HG03108 (cell line): ENCODE data around the gene VPS41.

Source experiments
- ATAC-seq: cut with Tn5 transposase; IDR thresholded peaks from one replicate; pipeline ENCODE4 v1.9.1; 2021; ENCODE audit warnings: moderate library complexity; ENCODE audit not compliant: unreplicated experiment

VPS41 gene

DNA sequence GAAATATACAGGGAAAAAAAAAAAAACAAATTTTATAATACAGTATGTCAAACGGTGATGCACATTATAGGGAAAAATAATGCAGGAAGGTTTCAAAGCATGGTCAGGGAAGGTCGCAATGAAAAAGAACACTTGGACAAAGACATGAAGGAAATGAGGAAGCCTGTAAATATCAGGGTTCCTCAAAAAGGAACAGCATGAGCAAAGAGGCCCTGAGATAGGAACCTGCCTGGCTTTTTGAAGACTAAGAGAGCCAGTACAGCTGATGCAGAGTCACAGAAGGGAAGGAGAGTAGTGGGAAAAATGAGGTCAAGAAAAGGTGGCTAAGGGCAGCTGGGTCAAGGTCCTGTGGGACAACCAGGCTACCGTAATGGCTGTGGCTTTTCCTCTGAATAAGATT, 1.9 kb downstream of the VPS41 start:
- ATAC-seq: no peak

DNA sequence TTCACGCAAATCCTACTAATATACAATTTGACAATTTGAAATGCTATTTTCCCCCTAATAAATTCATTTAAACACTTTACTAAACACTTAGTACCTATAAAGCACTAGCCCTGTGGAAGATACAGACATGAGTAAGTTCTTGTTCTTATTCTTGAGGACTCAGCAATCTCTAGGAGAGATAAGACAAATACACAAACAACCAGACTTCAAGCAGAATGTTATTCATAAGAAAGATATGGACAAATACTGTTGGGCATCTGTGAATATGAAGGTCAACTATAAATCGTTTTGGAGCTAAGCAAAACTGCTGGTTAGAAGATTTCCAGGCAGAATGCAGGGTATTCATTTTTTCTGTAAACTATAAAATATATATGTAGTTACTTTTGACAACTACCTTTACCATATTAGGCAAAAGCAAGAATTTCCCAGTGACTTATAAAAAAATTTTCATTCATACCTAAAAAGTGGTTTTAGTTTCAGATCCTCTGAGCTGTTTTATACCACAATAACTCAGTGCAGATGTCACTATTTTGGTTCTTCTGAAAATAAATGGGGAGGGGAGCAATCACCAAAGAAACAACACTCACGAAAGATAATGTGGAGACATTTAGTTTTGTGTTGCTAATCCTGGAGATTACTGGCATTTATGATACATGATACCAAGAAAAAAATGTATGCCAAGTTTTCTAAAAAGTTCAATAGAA, 3.8 kb downstream of the VPS41 start:
- peak; percentile 35 for ATAC-seq

DNA sequence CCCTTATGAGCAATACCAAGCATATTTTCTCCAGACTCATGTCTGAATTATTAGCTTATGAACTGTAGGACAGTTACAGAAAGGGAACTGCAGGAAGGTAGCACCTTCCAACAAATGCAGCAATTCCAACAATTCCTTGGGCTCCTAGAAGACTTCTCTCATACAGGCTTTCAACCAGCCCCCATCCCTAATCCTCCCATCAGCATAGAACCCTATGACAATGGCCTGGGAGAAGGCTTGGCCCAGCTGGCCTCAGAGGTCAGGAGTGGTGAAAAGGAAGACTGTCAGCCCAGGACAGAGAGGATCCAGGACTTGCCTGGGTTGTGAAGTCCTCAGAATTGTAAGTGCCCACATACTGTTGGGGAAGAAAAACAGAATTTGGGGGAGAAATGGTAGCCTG, 5.9 kb downstream of the VPS41 start:
- no peak for ATAC-seq

DNA sequence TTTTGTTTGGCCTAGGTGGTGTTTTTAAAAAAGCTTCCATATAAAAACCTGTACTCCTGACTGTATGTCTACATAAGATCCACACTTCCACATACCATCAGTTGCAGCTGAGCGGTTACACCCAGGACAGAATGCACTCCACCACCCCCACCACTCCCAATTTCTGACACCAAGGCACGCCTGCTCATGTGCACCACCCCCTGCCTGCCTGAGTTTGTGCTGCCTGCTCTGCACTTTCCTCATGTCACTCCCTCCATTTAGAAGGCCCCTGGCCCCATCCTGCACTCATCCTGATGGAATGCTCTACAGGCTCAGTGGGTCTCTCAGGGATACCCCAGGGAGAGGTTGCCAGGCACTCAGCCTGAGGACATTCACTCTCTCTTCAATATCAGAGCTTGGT, 6.5 kb downstream of the VPS41 start:
- ATAC-seq: no peak

DNA sequence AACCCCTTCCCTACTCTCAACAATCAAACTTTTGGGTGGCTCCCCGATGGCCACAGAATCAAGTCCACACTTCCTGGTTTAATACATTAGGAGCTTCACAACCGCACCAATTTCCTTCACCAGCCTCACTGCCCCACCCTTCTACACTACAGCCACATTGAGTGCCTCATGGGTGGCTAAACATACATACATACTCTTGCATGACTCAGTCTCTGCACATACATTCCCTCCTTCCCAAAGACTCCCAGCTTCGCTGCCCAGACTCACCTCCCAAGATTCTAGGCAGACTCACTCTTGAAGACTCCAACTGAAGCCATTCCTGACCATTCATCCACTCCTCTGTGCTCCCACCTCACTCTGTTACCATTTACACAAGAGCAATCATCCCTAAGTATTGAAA, 15.9 kb downstream of the VPS41 start:
- ATAC-seq: no peak

DNA sequence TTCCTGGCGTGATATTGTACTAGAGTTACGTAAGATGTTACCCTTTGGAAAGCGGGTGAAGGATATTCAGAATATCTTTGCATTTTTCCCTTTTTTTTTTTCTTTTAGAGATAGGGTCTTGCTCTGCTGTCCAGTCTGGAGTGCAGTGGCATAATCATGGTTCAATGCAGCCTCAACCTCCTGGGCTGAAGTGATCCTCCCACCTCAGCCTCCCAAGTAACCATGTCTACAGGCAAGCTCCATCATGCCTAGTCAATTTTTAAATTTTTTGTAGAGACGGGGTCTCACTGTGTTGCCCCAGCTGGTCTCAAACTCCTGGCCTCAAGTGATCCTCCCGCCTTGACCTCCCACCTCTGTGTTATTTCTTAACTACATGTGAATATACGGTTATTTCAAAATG, 18.4 kb downstream of the VPS41 start:
- ATAC-seq: no peak

DNA sequence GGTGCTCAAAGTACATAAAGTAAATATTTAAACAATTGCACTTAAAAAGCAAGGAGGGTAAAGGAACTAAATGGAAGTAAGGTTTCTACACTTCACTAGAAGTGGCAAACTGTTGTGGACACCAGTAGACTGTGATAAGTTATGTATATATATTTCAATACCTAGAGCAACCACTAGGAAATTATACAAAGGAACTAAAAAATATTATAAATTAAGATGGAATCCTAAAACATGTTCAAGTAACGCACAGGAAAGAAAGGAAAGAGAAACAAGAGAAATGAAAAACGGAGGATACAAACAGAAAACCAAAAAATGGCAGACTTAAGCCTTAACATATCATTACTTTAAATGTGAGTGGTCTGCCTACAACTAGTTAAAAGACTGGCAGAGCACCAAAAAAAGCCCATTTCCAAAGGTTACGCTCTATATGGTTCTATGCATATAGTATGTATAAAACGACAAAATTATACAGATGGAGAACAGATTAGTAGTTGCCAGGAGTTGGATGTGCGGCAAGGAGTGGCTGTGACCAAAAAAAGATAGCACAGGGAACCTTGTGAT, 19.0 kb downstream of the VPS41 start:
- ATAC-seq: no peak

DNA sequence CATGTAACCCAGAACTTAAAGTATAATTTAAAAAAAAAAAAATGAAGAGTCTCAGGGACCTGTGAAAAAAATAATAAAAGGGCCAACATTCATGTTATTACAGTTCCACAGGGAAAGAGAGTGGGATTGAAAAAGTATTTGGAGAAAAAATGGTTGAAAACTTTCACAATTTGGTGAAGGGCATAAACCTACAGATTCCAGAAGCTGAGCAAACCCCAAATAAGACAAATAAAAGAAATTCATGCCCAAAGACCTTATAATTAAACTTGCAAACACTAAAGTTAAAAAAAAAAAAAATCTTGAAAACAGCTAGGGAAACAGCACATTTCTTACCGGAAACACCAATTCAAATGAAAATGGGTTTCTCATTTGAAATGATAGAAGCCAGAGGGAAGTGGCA, 19.9 kb downstream of the VPS41 start:
- ATAC-seq: no peak

DNA sequence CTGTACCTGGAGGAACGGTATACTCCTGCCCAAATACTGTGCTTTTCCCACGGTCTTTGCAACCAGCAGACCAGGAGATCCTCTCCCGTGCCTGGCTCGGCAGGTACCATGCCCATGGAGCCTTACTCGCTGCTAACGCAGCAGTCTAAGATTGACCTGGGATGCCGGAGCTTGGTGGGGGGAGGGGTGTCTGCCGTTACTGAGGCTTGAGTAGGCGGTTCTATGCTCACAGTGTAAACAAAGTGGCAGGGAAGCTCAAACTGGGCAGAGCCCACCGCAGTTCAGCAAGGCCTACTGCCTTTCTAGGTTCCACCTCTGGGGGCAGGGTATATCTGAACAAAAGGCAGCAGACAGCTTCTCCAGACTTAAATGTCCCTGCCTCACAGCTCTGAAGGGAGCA, 22.7 kb downstream of the VPS41 start:
- ATAC-seq: no peak

DNA sequence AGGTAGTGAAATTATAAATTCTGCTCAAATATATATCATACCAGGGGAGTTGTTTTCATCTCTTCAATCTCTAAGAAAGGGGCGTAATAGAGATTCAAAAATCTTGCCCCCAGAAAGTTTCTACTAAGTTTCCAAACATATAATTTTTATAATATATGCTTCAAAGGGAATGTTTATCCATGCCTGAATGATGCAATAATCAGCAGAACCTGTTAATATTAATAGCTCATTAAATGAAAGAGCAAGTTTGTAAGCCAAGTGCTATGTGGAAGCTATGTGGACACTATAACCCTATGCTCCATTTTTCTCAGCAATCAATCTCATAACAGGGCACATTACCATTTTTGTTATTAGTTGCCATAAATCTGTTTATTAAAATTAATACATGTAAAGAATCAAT, 25.3 kb downstream of the VPS41 start:
- no peak for ATAC-seq

DNA sequence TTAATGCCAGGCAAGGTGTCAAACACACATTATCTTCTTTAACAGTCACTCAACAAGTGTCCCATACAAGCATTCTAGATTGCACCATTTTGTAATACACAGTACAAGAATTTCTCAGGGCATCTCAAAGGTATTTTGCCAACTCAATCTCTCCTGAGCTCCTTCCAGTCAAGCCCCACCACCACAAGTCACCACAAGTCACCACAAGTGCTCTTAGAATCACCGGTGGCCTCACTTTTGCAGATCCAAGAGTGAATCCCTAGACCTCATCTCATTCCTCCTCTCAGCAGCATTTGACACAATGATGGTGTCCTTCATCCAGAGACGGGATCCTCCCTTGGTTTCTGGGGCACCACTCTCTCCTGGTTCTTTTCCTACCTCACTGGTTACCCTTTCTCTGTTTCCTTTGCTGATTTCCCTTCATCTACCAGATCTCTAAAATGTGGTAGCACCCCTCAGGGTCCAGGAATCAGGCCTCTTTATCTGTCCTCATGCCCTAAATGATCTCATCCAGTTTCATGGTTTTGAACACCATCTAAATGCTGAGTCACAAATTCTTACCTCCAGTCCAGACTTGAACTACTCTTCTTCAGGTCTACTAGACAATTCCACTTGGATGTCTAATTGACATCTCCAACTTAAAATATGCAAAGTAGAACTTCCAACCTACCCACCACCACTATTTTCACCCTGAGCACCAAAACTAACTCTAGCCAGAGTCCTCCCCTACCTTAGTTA, 26.9 kb downstream of the VPS41 start:
- ATAC-seq: no peak

DNA sequence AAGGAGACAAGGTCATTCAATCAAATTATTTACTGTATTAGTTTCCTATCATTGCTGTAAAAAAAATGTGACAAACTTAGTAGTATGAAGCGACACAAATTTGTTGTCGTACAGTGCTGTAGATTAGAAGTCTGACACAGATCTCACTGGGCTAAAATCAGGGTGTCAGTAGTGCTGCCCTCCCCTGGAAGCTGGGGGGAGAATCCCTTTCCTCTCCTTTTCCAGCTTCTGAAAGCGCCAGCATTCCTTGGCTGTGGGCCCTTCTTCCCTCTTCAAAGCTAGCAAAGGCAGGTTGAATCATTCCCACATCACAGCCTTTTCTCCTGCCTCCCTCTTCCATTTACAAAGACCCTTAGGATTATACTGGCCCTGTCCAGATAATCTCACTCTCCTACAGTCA, 28.0 kb downstream of the VPS41 start:
- ATAC-seq: no peak

DNA sequence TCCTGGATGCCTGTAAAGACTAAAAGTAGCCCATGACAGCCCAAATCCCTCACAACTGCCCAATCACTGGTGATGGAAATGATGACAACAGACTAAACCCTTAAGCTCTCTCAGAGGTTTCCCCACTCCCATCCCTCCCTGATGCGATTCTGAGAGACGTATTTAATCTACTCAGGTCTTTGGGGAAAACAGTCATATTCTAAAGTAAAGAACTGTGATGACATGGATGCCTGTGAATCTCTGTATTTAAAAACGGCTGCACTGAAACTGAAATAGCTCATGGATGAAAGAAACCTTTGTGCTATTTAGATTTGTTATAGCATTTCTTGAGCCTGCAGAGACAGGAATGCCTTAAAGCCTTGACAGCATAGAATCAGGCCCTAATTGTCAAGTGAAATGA, 28.5 kb downstream of the VPS41 start:
- no peak for ATAC-seq

DNA sequence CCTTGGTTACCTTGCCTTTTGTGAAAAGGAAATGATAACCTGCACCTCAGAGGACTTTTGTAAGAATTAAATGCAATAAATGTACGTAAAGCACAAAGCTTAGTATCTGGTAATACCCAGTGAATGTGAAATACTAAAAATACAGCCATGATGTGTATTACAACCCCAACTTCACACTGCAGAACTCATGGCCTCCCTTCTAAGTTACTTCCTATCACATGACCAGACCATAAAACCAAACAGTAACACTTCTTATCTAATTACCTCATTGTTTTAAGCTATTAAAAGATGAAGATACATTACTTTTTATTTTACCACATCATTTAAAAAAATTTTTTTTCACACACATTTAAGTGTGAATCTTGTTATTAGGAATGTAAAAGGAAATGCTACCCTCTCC, 29.0 kb downstream of the VPS41 start:
- no peak for ATAC-seq

DNA sequence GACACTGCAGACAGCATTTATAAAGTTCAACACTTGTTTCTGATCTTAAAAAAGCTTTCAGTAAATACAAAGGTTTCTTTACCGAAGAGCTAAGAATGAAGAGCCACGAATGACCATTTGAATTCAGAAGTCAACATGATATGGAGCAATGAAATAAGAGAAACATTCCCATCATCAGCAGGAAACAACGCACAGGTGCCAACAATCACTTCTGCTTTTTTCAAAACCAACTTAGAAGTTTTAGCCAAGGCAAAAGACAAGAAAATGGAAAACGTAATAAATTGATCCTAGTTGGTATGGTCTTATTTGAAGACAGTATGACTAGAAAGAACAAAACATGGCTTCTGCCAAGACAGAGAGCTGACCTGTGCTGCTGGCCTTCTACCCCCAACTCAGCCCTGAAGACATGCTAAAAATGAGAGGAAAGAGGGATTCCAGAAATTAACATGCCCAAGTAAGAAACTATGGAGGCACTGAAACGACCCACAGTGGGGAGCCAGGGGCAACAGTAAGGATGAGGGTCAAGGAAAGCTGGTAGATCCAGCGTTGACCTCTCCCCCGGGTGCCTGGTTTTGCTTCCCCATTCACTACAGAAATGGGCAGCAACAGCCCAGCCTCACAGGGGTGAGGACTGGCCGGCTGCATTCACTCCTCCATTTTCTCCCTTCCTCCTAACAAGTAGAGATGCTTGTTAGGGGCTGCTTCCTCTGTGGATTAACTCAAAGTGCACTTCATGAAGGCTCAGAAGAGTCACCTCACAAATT, 30.1 kb downstream of the VPS41 start:
- no peak for ATAC-seq

DNA sequence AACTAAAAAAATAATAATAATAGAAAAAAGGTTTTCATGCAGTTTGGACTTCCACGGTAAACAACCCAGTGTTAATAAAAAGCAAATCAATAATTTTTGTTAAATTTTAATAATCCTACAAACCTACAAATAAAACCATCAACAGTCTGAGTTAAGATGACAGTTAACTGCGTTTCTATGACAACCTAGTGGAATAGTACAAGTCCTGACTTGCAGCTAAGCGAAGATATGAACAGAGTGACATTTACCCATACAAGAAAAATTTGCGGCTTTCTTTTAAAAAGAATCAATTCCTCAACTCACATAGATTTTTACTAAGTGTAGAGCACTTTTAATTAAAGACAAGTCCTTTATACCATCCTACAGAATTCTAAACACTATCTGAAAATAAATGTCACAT, 35.6 kb downstream of the VPS41 start:
- no peak for ATAC-seq

DNA sequence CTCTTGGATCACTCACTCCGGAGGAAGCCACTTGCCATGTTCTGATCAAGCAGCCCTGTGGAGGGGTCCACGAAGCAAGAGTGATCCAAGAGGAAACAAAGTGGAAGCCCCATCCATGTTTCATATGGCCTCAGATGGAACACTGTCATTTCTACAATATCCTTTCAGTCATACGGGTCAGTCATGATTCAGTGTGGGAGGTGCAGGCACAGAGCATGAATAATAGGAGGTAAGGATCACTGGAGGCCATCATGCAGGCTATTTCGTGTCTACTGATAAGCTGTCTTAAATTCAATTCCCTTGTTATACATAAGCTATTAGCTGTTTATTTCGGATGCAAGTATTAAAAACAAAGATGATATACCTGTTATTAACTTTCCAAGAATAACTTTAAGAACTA, 36.8 kb downstream of the VPS41 start:
- ATAC-seq: no peak

DNA sequence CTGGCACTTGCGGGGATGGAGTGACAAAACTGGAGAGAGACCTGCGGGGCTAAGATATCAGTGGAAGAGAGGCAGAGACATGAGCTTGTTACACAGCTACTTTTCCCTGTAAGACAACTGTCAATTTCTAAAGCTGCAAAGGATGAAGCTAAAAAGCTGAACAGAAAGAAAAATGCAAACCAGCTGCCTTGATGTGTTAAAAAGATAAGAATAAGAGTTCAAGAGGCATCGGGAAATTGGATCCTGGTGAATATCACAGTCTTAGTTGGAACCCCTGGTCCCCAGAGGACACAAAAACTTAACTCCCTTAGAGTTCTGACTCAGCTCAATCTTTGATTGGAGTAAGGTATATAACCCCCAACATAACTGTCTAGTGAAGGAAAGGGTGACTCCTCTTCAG, 38.8 kb downstream of the VPS41 start:
- no peak for ATAC-seq

DNA sequence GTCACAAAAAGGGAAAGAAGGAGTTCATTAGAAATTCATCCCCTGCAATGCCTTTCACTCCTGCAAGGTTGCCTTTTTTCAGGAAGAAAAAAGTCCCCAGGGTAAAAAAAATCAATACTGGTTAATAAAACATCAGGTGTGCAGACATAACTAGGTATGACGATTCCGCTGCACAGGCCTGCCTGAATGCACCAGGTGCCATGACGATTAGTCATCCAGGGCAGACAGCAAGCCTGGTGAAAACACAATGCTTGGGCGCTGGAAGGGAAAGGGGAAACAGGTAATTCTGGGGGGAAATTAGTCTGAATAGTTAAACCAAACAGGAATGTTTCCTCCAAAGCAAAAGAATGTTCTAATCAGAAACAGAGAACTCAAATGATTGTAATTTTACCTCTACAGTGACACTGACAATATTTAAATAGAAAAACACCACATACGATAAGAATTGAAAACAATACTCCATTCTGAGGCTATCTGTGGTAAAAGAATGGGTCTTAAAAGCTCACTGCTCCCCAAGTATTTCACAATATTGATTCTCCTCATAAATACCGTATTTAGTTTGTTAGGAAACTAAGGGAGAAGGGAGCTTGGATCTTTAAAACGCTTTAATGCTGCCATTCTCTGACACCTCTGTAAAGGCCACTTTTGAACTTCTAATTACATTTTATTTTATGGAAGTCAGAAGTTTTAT, 45.2 kb downstream of the VPS41 start:
- no peak for ATAC-seq

DNA sequence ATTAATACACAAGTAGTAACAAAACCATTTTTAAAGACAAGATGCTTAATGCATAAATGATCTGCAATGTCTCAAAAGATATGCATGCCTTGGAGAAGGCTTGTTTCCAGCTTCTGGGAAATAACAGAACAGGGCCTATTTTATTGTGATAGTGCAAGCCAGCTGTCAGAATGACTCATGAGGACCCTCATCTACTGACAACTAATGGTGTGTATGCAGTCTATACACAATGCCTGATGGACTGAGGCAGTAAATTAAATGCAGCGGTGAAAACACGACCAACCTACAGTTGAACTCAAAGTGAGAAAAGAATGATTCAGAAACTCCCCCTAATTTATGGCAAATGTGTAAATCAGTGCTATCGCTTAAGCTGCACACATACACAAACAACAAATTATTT, 46.3 kb downstream of the VPS41 start:
- ATAC-seq: no peak

DNA sequence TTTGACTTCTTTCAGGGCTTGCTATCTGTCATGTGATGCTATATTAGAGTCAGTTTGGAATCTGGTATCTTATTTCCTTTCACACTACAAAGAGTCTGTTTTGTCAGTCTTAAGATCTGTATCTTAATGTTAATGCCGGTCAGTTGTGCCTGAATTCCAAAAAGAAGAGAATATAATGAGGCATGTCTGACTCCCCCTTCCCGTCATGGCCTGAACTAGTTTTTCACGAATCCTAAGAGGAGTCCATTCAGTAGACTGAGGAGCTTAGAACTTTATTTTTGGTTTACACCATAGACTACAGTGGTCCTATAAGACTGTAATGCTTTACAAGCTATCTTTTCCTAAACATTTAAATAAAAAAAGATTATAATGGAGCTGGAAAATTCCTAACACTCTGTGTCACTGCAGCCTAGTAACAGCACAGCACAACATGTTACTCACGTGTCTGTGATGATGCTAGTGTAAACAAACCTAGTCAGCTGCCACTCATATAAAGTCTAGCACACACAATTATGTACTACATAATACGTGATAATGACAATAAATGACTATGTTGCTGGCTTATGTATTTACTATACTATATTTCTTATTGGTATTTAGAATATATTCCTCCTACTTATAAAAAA, 50.6 kb downstream of the VPS41 start:
- no peak for ATAC-seq
